HG03103 (cell line): Measurements from ENCODE around the gene ABCC2.
"Not testable (repeated sequence)": the region's sequence is repeated elsewhere in the genome, so short reads cannot be mapped to it uniquely, and the experiment has no call there.

Experiments
- ATAC-seq: cut with Tn5 transposase; IDR thresholded peaks from one replicate; pipeline ENCODE4 v1.9.1; 2021; ENCODE audit warnings: low read depth; ENCODE audit not compliant: unreplicated experiment

ABCC2 gene

DNA sequence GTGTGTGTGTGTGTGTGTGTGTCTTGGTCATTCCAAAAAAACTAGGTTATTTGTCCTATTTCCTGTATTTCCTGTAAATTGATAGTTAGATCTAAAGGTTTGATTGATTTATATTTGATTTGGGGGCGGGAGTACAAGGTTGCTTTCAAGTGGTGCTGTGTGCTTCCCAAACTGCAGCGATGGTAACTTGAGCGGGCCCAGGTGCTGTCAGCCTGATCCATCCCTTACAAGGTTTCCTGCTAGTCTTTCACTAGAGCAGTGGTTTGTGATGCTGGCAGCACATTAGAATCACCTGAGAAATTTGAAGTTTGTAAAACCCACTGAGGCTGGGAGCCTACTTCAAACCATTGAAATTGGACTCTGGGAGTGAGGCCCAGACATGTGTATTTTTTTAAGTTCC is 23.7 kb downstream of the ABCC2 start:
- ATAC-seq, result no peak

DNA sequence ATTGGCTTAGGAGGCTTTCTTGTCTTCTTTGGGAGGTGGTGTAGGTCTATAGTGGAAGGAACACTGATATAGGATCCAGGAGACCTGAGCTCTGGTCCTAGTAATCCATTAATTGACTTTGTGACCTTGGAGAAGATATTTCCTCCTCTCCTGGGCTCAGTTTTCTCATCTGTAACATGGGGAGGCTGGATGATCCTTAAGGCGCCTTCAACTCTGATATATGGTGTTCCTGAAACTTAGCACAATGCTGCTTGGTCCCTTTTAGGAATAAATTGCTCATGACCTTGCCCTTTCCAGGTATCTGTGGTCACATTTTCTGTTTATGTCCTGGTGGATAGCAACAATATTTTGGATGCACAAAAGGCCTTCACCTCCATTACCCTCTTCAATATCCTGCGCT is 25.3 kb downstream of the ABCC2 start:
- no peak for ATAC-seq

DNA sequence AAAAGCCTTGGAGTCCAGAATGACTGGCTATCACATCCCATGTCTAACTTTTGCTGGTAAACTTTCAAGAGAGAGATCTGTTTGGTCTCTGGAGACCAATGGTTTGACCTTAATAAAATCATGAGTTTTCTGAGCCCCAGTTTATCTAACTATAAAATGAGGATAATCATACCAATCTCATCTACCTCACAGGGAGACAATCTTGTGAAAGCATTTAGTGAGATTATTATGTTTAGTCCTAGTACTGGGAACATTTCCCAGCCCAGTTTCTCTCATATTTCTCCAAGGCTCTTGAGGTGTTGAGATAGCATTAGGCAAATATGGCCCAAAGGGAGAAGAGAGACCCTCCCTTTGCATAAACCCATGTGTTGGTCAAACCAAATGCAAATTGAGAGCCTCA is 25.8 kb downstream of the ABCC2 start:
- ATAC-seq, result no peak

DNA sequence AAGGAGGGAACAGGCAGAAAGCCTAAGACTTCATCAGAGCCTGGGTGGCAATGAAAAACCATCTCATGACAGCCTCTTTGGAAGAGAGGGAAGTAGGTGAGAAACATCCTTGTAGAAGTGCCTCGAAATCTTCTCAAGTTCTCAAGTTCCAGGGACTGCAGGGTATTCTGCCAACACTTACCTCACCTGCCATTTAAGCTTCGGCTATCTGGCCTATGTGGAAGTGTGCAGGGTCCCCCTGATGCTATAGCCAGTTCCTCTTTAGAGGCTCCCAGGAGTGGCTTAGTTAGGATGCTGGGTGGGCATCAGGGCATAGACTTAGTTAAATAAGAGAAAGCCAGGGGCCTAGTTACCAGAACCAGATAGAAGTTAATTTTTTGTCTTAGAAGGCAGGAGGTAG is 27.0 kb downstream of the ABCC2 start:
- no peak for ATAC-seq

DNA sequence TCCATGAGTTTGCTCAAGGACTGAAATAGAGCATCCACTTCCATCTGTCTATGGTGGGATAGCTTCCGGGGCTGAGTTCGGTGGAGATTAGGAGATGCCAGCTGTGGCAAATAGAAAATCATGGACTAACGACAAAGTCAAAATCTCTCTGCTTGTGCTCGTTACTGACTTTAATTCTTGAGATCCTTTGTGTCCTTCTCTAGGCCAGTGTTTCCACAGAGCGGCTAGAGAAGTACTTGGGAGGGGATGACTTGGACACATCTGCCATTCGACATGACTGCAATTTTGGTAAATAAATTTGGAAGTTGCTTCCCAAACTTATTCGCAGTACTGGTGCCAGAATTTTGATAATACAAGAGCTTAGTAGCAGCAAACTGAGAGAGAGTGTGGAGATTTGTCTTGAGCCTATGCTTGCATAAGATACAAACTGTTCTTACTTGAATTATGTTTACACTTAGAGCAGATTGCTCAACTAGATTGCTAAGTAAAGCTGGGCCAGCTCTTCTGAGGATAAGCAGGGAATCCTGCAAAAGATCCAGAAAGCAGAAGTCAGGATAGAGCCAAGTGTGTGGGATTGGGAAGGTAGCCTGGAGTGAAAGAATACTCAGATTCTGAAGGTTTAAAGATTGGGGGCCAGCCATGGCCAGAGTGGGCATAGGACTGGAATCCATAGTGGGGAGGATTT is 27.6 kb downstream of the ABCC2 start:
- no peak for ATAC-seq

DNA sequence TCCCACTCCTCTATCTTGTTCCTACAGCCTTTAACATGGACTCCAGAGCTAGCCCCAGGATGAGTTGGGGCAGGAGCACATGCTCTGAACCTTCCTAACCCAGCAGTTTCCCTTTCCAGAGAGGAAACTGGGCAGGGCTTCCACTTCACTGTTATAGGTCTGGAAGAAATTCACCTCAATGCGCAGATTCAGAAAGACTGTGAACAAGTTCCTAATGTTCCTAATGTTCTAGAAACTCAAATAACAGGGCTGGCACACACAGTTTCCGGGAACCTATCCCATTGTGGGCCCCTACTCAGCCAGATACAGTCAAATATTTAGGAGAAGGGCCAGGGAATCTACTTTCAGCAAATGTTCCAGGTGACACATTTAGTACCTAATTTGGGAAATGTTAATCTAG is 29.7 kb downstream of the ABCC2 start:
- ATAC-seq, result no peak

DNA sequence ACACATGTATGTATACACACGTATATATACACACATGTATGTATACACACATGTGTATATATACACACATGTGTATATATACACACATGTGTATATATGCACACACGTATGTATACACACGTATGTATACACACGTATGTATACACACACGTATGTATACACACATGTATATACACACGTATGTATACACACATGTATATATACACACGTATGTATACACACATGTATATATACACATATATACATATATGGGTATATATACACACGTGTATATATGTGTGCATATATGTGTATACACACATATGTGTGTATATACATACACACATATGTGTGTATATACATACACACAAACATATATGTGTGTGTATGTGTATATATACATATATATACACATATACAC is 31.7 kb downstream of the ABCC2 start:
- no peak for ATAC-seq

DNA sequence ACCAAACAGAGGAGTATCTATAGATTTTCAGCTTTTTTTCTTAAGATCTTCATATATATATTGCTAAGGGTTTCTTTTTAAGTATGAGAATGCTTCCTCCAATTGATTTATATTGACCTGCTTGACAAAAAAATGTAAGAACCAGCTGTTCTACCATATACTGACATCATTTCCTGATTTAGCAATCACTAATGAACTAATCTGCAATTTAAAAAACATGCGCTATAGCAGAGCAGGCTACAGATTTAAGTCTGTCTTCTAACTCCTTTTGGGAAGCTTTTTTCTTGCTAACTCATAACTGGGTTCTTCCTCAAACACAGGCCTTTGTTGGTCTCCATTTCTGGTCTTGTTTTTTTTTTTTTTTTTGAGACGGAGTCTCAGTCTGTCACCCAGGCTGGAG is 33.2 kb downstream of the ABCC2 start:
- no peak for ATAC-seq

DNA sequence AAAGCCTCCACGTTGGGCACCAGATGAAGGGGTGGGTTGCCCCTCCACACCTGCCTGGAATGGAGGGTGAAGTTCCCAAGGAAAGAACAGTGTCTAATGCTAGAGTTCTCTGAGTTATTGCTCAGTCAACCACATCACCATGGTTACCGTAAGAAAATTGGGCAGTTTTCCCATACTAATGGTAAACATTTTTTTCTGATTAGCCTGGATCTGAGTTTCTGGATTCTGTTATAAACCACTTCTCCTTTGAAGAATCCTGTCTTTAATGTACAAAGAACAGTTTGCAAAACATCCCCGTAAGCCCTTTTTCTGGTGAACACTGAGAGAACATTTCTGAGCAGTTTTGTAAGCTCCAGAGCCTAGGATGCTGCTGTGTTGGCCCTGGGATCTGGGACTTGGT is 45.5 kb downstream of the ABCC2 start:
- no peak for ATAC-seq

DNA sequence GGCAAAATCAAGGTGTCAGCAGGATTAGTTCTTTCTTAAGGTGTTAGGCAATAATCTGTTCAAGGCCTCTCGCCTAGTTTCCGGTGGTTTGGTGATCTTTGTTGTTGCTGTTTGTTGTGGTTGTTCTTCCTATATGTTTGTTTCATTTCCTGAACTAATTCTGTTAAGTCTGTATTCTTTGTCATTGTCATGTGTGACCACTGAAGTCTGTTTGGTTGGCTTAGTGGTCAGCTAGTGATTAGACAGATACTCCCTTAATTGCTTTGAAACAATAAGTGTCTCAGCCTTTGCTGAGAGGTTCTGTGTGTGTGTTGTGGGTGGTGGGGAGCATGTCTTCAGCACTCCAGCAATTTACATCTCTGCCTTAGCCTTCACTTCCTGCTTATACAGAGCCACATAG is 46.0 kb downstream of the ABCC2 start:
- no peak for ATAC-seq

DNA sequence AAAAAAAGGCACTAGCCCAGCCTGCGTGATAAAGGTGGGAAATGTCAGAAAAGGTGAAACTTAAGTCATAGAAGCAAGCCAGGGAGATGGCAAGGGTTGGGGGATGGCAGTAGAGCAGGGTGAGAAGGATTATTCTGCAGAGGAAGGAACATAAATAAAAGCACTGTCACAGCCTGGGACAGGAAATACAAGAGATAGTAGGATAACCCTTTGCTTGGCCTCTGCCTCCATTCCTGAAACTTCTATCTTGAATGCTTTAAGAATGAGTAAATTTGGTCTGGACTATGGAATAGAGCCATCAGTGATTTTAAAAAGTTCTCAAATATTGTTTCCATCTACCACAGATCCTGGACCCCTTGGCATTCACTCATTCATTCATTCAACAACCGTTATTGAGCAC is 50.0 kb downstream of the ABCC2 start:
- ATAC-seq, result no peak

DNA sequence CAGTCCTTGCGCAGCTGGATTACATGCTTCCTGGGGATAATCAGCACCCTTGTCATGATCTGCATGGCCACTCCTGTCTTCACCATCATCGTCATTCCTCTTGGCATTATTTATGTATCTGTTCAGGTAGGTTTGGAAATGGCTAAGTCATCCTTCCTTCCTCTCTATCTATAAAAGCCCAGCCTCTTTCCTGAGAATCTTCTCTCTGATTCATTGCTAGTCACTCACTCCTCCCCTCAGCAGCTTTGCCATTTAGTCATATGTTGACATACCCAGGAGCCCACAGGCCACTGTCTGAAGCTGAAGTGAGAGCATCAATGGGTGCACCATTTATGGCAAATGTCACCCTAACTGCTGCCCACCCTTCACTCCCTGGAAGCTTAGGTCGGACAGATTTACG is 52.0 kb downstream of the ABCC2 start:
- ATAC-seq, result no peak

DNA sequence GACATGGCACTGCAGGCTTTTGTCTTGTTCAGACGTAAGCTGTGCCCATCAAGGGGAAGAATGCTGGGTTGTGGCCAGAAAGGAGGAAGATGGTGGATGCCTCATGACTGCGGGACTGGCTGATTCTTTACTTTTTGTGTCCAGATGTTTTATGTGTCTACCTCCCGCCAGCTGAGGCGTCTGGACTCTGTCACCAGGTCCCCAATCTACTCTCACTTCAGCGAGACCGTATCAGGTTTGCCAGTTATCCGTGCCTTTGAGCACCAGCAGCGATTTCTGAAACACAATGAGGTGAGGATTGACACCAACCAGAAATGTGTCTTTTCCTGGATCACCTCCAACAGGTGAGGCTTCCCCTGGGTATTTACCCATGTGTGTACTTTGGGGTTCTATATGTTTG is 53.5 kb downstream of the ABCC2 start:
- no peak for ATAC-seq

DNA sequence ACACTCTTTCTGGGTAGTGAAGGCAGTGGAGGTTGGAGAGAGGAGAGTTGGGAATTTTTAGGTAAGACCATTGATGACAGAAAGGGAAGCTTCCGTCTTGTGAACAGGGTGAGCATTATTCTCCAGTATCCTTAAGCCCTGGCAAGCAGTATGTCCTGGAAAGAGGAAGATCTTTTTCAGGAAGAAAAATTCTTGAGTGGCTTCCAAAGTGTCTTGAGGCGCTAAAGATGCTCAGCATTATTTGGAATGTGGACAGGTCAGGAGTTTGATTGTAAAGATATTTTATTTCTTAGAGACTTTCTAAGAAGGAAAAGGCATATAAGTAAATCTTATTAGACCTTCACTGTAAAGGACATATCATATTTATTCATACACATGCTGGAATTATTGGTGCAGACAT is 54.3 kb downstream of the ABCC2 start:
- no peak for ATAC-seq

DNA sequence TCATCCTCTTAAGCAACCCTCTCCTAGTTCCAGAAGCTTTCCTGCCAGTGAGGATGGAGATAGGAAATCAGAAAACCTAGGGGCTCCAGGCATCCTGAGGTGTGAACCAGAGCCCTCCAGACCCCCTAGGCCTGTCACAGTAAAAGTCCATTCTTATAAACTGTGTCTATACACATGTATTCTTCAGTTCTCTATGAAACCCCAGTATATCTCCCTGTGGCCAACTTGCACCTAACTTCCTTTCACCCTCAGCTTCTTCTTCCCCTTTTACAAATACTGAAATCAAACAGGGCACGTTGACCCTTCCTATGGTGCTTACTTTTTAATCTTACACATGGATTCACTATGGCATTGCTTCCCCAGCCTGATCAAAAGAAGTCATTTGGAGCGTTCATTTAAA is 58.4 kb downstream of the ABCC2 start:
- ATAC-seq, result not testable (repeated sequence)

DNA sequence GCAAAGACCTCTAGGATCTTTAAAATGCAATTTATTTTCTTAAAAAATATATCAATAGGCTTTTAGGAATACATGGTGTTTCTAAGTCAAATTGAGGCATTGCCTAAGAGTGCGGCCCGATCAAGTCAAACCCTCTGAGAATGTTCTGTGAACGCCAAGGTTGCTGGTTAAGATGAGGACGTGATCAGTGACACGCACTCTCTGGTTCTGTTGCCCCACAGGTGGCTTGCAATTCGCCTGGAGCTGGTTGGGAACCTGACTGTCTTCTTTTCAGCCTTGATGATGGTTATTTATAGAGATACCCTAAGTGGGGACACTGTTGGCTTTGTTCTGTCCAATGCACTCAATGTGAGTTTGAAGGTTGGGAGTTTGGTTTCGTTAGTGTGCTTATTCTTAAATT is 59.3 kb downstream of the ABCC2 start:
- ATAC-seq, result no peak

DNA sequence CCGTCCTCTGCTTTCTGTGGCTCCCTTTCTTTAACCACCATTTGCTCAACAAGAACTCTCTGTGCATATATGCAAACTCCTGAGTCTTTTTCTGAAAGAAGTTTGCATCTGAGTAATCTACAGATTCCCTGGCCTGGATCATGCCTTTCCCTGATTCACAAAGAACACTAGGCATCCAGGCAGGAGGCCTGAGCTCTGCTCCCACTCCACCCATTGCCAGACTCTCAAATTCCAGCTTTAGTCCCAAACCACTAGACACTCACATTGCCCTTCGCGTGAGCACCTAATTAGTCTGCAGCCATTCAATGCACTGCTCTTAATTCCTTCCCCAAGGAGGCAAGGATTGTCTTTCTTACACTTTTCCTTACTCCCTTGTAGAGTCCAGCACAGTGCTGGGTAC is 60.9 kb downstream of the ABCC2 start:
- ATAC-seq, result no peak

DNA sequence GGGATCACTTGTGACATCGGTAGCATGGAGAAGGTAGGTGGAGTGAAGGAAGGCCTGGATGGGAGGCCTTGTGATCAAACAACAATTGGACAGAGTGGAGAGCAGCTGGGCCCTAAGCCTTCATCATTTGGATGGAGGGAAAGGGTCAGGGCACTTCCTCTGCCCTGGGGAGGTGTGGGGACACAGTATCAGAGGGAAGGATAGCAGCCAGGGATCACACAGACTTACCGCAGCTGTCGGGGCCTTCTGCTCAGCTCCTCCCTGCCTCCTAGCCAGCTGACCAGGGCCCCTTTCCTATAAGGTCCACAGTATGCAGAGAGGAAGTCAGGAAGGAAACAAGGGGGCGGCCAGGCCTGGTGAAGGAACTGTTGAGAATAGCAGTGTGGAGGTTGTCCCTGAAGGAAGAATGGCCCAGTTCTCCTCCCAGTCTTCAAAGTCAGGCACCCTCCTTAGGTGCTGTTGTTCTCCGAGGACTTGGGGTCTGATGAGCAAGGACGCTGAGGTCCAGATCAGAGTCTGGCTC is 62.1 kb downstream of the ABCC2 start:
- ATAC-seq, result no peak

DNA sequence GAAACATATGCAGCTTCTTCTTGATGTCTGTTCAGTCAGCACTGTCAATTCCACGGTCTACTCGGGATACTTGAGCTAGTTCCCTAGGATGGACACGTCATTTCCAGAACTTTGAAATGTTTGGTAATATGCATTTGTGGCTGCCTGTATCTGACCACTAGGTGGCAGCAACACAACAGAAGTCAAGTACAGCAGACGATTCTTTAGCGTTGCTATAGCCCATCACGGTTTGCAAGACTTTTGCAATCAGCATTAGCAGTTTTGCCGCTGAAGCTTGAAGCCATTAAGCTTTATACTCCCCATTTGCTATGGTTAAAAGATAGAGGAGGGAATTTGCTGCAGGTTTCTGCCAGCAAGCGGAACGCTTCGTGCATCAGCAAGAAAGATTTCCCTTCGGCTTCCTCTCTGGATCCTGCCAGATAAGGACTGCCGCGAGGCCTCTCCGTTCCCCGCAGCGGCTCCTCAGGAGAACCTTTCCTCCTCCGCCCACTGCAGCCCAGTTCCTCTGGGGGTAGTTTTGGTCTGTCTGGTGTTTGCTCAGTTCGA is 63.5 kb downstream of the ABCC2 start:
- no peak for ATAC-seq

DNA sequence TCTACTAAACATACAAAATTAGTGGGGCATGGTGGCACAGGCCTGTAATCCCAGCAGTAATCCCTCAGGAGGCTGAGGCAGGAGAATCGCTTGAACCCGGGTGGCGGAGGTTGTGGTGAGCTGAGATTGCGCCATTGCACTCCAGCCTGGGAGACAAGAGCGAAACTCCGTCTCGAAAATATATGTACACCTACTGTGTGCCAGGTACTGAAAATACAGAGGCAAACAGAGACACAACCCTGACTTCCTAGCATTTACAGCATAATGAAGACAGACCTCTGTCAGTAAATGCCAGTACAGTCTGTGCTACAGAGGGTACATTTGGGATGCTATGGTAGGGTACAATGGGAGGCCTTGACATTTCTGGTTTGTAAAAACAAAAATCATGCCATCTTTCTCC is 66.6 kb downstream of the ABCC2 start:
- ATAC-seq, result no peak

DNA sequence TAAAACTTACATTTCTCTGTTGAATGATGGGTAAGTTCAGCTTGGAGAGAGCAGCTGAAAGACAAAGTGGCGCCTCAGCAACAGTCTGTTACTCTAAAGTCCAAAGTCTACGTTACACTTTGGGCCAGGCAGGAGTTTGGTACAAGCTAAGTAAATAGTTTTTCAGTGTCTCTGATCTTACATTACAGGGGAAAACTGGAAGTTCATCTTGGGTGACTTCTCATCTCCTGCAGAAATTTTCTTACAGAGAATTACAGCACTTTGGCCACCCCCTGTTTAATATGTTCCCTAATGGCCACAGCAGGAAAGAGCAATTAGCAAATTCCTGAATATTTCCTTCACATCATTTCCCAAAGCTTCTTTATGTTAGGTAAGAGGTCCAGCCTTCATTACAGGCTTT is 67.1 kb downstream of the ABCC2 start:
- no peak for ATAC-seq

DNA sequence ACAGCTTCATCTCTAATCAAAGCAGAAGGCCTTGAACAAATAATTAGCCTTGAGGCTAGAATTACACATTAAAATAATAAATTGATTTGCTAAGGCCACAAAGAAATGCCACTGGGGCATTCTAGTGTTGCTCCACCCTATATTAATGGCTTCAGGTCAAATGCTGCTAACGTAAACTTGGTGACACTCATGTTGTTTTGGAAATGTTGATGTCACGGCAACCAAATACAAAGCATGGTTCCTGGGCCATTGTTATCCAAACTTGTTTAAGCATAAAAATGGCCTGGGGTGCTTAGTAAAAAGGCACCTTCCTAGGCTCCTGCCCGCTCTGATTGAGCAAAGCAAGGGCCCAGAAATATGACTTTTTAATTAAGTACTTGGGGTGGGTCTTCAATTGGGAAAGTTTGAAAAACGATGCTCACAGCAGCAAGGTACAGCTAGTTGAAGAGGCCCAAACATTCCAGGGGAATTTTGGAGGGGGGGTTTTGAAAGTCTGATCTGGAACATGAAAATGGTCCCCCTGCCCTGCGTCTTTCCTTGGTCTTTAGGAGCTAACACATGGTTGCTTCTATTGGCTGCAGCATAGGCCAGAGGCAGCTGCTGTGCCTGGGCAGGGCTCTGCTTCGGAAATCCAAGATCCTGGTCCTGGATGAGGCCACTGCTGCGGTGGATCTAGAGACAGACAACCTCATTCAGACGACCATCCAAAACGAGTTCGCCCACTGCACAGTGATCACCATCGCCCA is 67.8 kb downstream of the ABCC2 start:
- no peak for ATAC-seq
